22Rv1 (cell line): Measurements from ENCODE around the gene KCNQ1.

Experiments used
- CTCF ChIP-seq: fragments of 450-650 bp; IDR thresholded peaks from 2 replicates; pipeline ENCODE4 v1.5.1; 2017; ENCODE audit warnings: mild to moderate bottlenecking
- ZFX ChIP-seq: fragments of 450-650 bp; IDR thresholded peaks from 2 replicates; pipeline ENCODE4 v1.6.1; 2017; ENCODE audit warnings: antibody characterized with exemption, borderline replicate concordance

- TF ChIP-seq CTCF: no peak
- TF ChIP-seq ZFX: no peak
These were observed 274.1 kb downstream of the KCNQ1 start for GRCh38 chr11:2718817-2719438.
